Ovary (tissue), 3 donors: ENCODE data around the gene SMIM10.
"Not testable (repeated sequence)": the region's sequence is repeated elsewhere in the genome, so short reads cannot be mapped to it uniquely, and the experiment has no call there.

Source experiments
- CTCF ChIP-seq, 3 donors: fragments of 450-650 bp in 2 of 3; fragments of 200-600 bp in 1 of 3; IDR thresholded peaks; one replicate each; pipeline versions ENCODE4 v1.5.1 to v1.8.0; 2016 to 2022; ENCODE audit warnings: antibody characterized with exemption in 3 of 3, mild to moderate bottlenecking in 1 of 3
- EP300 ChIP-seq: sonication (generic); formaldehyde crosslinking; IDR thresholded peaks from one replicate; pipeline ENCODE4 v1.6.1; 2017; ENCODE audit warnings: antibody characterized with exemption
- donor health status: DM: no; HTN: no; CAD: no.

- not testable (repeated sequence) for TF ChIP-seq CTCF (IDR thresholded peaks at IDR 0.05); EP300
These were observed 50.6 kb downstream of the SMIM10 start for GRCh38 chrX:135041149-135042123.
